HepG2 (cell line): Measurements from ENCODE around the gene PDE8B. TPM values are rescaled to one million over a fixed set of nuclear protein-coding genes. Genes with fewer than 3 reads are reported as not detected.

ENCODE experiments used
- ATAC-seq: fragments of 200-7000 bp; cut with Tn5 transposase; 3 replicates; pipeline ENCODE4 v1.9.1; 2020; ENCODE audit warnings: mild to moderate bottlenecking, moderate library complexity
- BruUV-seq: library from RNA; stranded (reverse); fragments of 400-500 nt; replicated peaks from 2 replicates; lab custom pipeline; 2021; lab: Mats Ljungman, UMichigan
- CTCF ChIA-PET: fragments of 300-600 bp; formaldehyde crosslinking; extraction: SDS; loops from one replicate; lab custom pipeline; 2021; ENCODE audit warnings: low total read pairs, inconsistent platforms, low intra/inter-chr PET ratio; lab: Yijun Ruan, JAX
- POLR2A ChIA-PET: fragments of 350-600 bp; sonication (Branson Sonifier 250); formaldehyde crosslinking; loops from one replicate; lab custom pipeline; 2020; ENCODE audit warnings: antibody characterized with exemption, inconsistent platforms; lab: Yijun Ruan, JAX
- DNase-seq: peaks from one replicate; pipeline ENCODE4 v3.0.0-alpha.2; 2015; ENCODE audit warnings: low spot score
- FAIRE-seq: peaks from 3 replicates; lab custom pipeline; 2011; peaks lifted over from hg19 to GRCh38; lab: Jason Lieb, UNC
- H2AFZ ChIP-seq: one replicate; pipeline ENCODE4 v1.6.1; 2011; ENCODE audit warnings: low read length, inconsistent platforms
- H3K27ac ChIP-seq: fragments of 300-600 bp; 3 replicates; pipeline ENCODE4 v1.8.0; 2011; ENCODE audit warnings: mixed run types, mild to moderate bottlenecking, mixed read lengths, low read length, inconsistent platforms; ENCODE audit not compliant: insufficient read depth; ENCODE audit errors: extremely low read length
- H3K27me3 ChIP-seq, 2 experiments: fragments of 200-600 bp in 1 of 2; 2 replicates in 1 of 2; 3 replicates in 1 of 2; pipeline versions ENCODE4 v1.6.0 to v1.8.0; 2011; ENCODE audit warnings: low read length in 2 of 2, mild to moderate bottlenecking in 2 of 2, moderate library complexity in 2 of 2, inconsistent platforms in 1 of 2; ENCODE audit not compliant: insufficient read depth in 2 of 2, control insufficient read depth in 1 of 2
- H3K36me3 ChIP-seq, 2 experiments: fragments of 200-600 bp in 1 of 2; replicated peaks in 1 of 2; 2 replicates in 1 of 2; 3 replicates in 1 of 2; pipeline versions ENCODE4 v1.5.1 to v1.8.0; 2011; ENCODE audit warnings: low read length in 2 of 2, inconsistent platforms in 1 of 2; ENCODE audit not compliant: insufficient read depth in 2 of 2, control insufficient read depth in 1 of 2
- H3K4me1 ChIP-seq: 2 replicates; pipeline ENCODE4 v1.5.1; 2012; ENCODE audit warnings: low read length, inconsistent platforms; ENCODE audit not compliant: insufficient read depth
- H3K4me2 ChIP-seq: 2 replicates; pipeline ENCODE4 v1.6.0; 2011; ENCODE audit warnings: low read depth, low read length, inconsistent platforms
- H3K4me3 ChIP-seq, 3 experiments: fragments of 200-600 bp in 1 of 3; sonication (generic), shearing (Covaris generic) in 1 of 3; replicated peaks in 1 of 3; 2 replicates each; pipeline ENCODE4 v1.5.1; 2011 to 2016; ENCODE audit warnings: low read length in 3 of 3, inconsistent platforms in 2 of 3, low read depth in 2 of 3, mild to moderate bottlenecking in 2 of 3, control low read depth in 1 of 3, mixed read lengths in 1 of 3; ENCODE audit not compliant: insufficient read depth in 1 of 3
- H3K79me2 ChIP-seq: one replicate; pipeline ENCODE4 v1.6.1; 2011; ENCODE audit warnings: low read length, inconsistent platforms; ENCODE audit not compliant: insufficient read depth
- H3K9ac ChIP-seq: 2 replicates; pipeline ENCODE4 v1.6.0; 2011; ENCODE audit warnings: mild to moderate bottlenecking, low read depth, low read length, inconsistent platforms; ENCODE audit not compliant: insufficient read depth
- H3K9me3 ChIP-seq: 2 replicates; pipeline ENCODE4 v1.5.1; 2012; ENCODE audit warnings: mild to moderate bottlenecking, low read length
- H4K20me1 ChIP-seq: 2 replicates; pipeline ENCODE4 v1.6.0; 2011; ENCODE audit warnings: inconsistent platforms, mild to moderate bottlenecking, low read length, moderate library complexity; ENCODE audit not compliant: insufficient read depth
- CHD2 ChIP-seq: IDR thresholded peaks from 2 replicates; pipeline ENCODE4 v1.6.1; 2011; ENCODE audit warnings: low read depth, low read length, improper control_type of control experiment
- FOXA3 ChIP-seq: IDR thresholded peaks from 2 replicates; pipeline ENCODE4 v1.6.1; 2016; ENCODE audit warnings: missing genetic modification reagents, missing compliant biosample characterization
- GTF3A ChIP-seq: sonication (generic); formaldehyde crosslinking; conservative IDR thresholded peaks from 2 replicates; pipeline ENCODE4 v1.4.0; 2020; ENCODE audit warnings: mild to moderate bottlenecking, missing genetic modification reagents
- HNF4G ChIP-seq, 2 experiments: sonication (generic) in 1 of 2; formaldehyde crosslinking in 1 of 2; IDR thresholded peaks; 2 replicates each; pipeline versions ENCODE4 v1.4.0 to v1.6.1; 2011 to 2020; ENCODE audit warnings: borderline replicate concordance in 2 of 2, low read depth in 2 of 2, mild to moderate bottlenecking in 2 of 2, low read length in 1 of 2, missing genetic modification reagents in 1 of 2, moderate library complexity in 1 of 2
- LRRFIP1 ChIP-seq: sonication (generic); formaldehyde crosslinking; conservative IDR thresholded peaks from 2 replicates; pipeline ENCODE4 v1.4.0; 2020; ENCODE audit warnings: missing genetic modification reagents
- MTERF4 ChIP-seq: sonication (generic); formaldehyde crosslinking; IDR thresholded peaks from 2 replicates; pipeline ENCODE4 v1.8.0; 2023; ENCODE audit warnings: mild to moderate bottlenecking, missing genetic modification reagents
- PATZ1 ChIP-seq: sonication (generic); formaldehyde crosslinking; IDR thresholded peaks from 2 replicates; pipeline ENCODE4 v1.4.0; 2020; ENCODE audit warnings: missing genetic modification reagents
- PLRG1 ChIP-seq: fragments of 450-650 bp; conservative IDR thresholded peaks from 2 replicates; pipeline ENCODE4 v1.6.1; 2016
- POLR2AphosphoS2 ChIP-seq: IDR thresholded peaks from 2 replicates; pipeline ENCODE4 v1.6.1; 2011; ENCODE audit warnings: low read depth, low read length, improper control_type of control experiment
- SMYD3 ChIP-seq: sonication (generic); formaldehyde crosslinking; IDR thresholded peaks from 2 replicates; pipeline ENCODE4 v1.8.1; 2023; ENCODE audit warnings: mild to moderate bottlenecking, missing genetic modification reagents
- TBL1XR1 ChIP-seq: fragments of 150-350 bp; IDR thresholded peaks from 2 replicates; pipeline ENCODE4 v1.6.1; 2014; ENCODE audit warnings: borderline replicate concordance, low read length; ENCODE audit not compliant: partially characterized antibody
- TBX2 ChIP-seq: sonication (generic); formaldehyde crosslinking; IDR thresholded peaks from 2 replicates; pipeline ENCODE4 v1.5.0; 2020; ENCODE audit warnings: missing genetic modification reagents, mild to moderate bottlenecking, borderline replicate concordance
- TP53 ChIP-seq: sonication (generic); formaldehyde crosslinking; conservative IDR thresholded peaks from 2 replicates; pipeline ENCODE4 v1.4.0; 2020; ENCODE audit warnings: missing genetic modification reagents
- ZBTB21 ChIP-seq: sonication (generic); formaldehyde crosslinking; IDR thresholded peaks from 2 replicates; pipeline ENCODE4 v1.4.0; 2020; ENCODE audit warnings: missing genetic modification reagents
- ZNF296 ChIP-seq: sonication (generic); formaldehyde crosslinking; conservative IDR thresholded peaks from 2 replicates; pipeline ENCODE4 v1.5.0; 2020; ENCODE audit warnings: mild to moderate bottlenecking, missing genetic modification reagents
- ZNF383 ChIP-seq: sonication (generic); formaldehyde crosslinking; IDR thresholded peaks from 2 replicates; pipeline ENCODE4 v1.4.0; 2020; ENCODE audit warnings: missing genetic modification reagents, mild to moderate bottlenecking, borderline replicate concordance
- ZNF720 ChIP-seq: sonication (generic); formaldehyde crosslinking; IDR thresholded peaks from 2 replicates; pipeline ENCODE4 v1.4.0; 2020; ENCODE audit warnings: missing genetic modification reagents
- ZSCAN9 ChIP-seq: IDR thresholded peaks from 2 replicates; pipeline ENCODE4 v1.6.1; 2016; ENCODE audit warnings: borderline replicate concordance
- WGBS: methylation state at CpG from one replicate; pipeline ENCODE4 v1.1.6; 2017; ENCODE audit warnings: low lambda C conversion rate; 5-methylcytosine and 5-hydroxymethylcytosine counted together
- in situ Hi-C: cut with HindIII; loops from 2 replicates; pipeline ENCODE4 v1.10.0; 2017; ENCODE audit warnings: low pct_unique_long_range_greater_than_20kb; ENCODE audit not compliant: extremely low pct_ligation_motif_present
- intact Hi-C: fragments of 100-400 bp; cut with micrococcal nuclease; formaldehyde crosslinking; loops from one replicate; pipeline ENCODE4 v1.10.0; 2022; ENCODE audit not compliant: unreplicated experiment
- polyA plus RNA-seq, 8 experiments: library from polyadenylated mRNA; depleted of rRNA in 3 of 8; stranded (reverse) in 7 of 8; unstranded in 1 of 8; fragments of >200 nt; fragmentation: Illumina TruSeq in 4 of 8; extraction: Trizol in 4 of 8; gene quantifications; 2 replicates each; pipeline versions ENCODE4 v1.2.1 to v1.2.3, GENCODE V29; 2011 to 2016; ENCODE audit warnings: low read depth in 4 of 8, missing spikeins in 1 of 8, mixed read lengths in 1 of 8; ENCODE audit not compliant: insufficient read depth in 1 of 8
- total RNA-seq, 5 experiments: library from RNA; depleted of rRNA; stranded (reverse); fragments of >200 nt; fragmentation: Illumina TruSeq; extraction: Trizol; gene quantifications; 2 replicates each; pipeline ENCODE4 v1.2.3, GENCODE V29; 2016; ENCODE audit warnings: low read depth in 1 of 5

PDE8B gene
- total and polyA plus RNA-seq, 2 of the 13 experiments (the other 11 are each of a cell fraction or from before 2014, with no cell fraction given): 0.07 TPM; not detected in 1

GRCh38 chr5:77397686-77398292 lies 187.3 kb downstream of the PDE8B start (continued):
- TF ChIP-seq LRRFIP1 (CRISPR knock-in tag) (no peak), PLRG1 (no peak), ZNF720 (no peak), HNF4G (IDR thresholded peaks at IDR 0.05; ENCODE audit: borderline replicate concordance, low read depth, low read length) (no peak), HNF4G (CRISPR knock-in tag; IDR thresholded peaks at IDR 0.05; ENCODE audit: borderline replicate concordance, low read depth) (no peak), CHD2 (no peak)
- TF ChIP-seq, all 625 proteins: peak for 11

- Histone ChIP-seq H3K4me3 (no peak overlapping the region), H3K4me2 (no peak overlapping the region), H3K36me3 (no peaks in the 10 kb centered on the region), H3K27me3 (peaks cover 0 to 10% of the 10 kb centered on the region in 2 experiments; a peak in 2 of 5 replicates), H2AFZ (no peak overlapping the region), H3K27ac (no peak overlapping the region), H3K4me1 (peaks cover 28% of the 10 kb centered on the region), H3K9ac (no peak overlapping the region), H3K9me3 (no peaks in the 10 kb centered on the region), H3K79me2 (no peaks in the 10 kb centered on the region), H4K20me1 (no peaks in the 10 kb centered on the region)
- intact Hi-C loops (no loop called here), in situ Hi-C loops (no loop called here)
- 71% methylated on average over 12 of the region's 13 CpGs for WGBS
- POLR2A ChIA-PET: no interaction called here
- CTCF ChIA-PET: no interaction called here
- BruUV-seq: no TSS peak
- DNase-seq (no peak), ATAC-seq (no peak), FAIRE-seq (no peak)
- TF ChIP-seq ZBTB21 (CRISPR knock-in tag): no peak
- TF ChIP-seq POLR2AphosphoS2: no peak
- TF ChIP-seq MTERF4 (CRISPR knock-in tag): no peak
- no peak for TF ChIP-seq TP53
- TF ChIP-seq ZNF383 (CRISPR knock-in tag): no peak
- no peak for TF ChIP-seq FOXA3 (CRISPR knock-in tag)
- TF ChIP-seq GTF3A (CRISPR knock-in tag): no peak
- no peak for TF ChIP-seq TBL1XR1
- no peak for TF ChIP-seq ZNF296 (CRISPR knock-in tag)
- TF ChIP-seq TBX2 (CRISPR knock-in tag): no peak
- TF ChIP-seq SMYD3: no peak
- TF ChIP-seq PATZ1 (CRISPR knock-in tag): no peak
- no peak for TF ChIP-seq ZSCAN9 (CRISPR knock-in tag)
Measured at GRCh38 chr5:77398458-77398857, 188.0 kb downstream of the PDE8B start.
